GM08714 (cell line): ENCODE data around the gene ANKMY1.

ENCODE experiments used
- H3K4me3 ChIP-seq: fragments of 200-500 bp; sonication (Bioruptor generic); 2 replicates; pipeline ENCODE4 v1.5.1; 2014; ENCODE audit warnings: mild to moderate bottlenecking, low read length, inconsistent platforms
- ZNF274 ChIP-seq: IDR thresholded peaks from 2 replicates; pipeline ENCODE4 v1.6.1; 2012; ENCODE audit warnings: mild to moderate bottlenecking, low read depth, low read length

The ANKMY1 gene

GRCh38 chr2:240572141-240573031 lies 14.6 kb upstream of the ANKMY1 start:
- H3K4me3 ChIP-seq: no peak overlapping the region
- no peak for TF ChIP-seq ZNF274

- H3K4me3 ChIP-seq: no peak overlapping the region
- no peak for TF ChIP-seq ZNF274
Observed at GRCh38 chr2:240571314-240571973, 13.7 kb upstream of the ANKMY1 start.

GRCh38 chr2:240570531-240571313 lies 12.9 kb upstream of the ANKMY1 start:
- no peak for TF ChIP-seq ZNF274
- H3K4me3 ChIP-seq: no peak overlapping the region

- peak overlapping the region; percentile 77; the same call in 1 of the 2 replicates for H3K4me3 ChIP-seq
- TF ChIP-seq ZNF274: no peak
Observed at GRCh38 chr2:240569998-240570530, 12.3 kb upstream of the ANKMY1 start.

- TF ChIP-seq ZNF274: no peak
- H3K4me3 ChIP-seq: peak overlapping the region; percentile 77; the same call in 1 of the 2 replicates
Observed at GRCh38 chr2:240569523-240569997, 11.8 kb upstream of the ANKMY1 start.

- no peak for TF ChIP-seq ZNF274
- H3K4me3 ChIP-seq: peak overlapping the region; percentile 77; the same call in 1 of the 2 replicates
Observed at GRCh38 chr2:240568678-240569522, 11.1 kb upstream of the ANKMY1 start.

- peak within 1 kb of the TSS; percentile 77; the same call in 1 of the 2 replicates for H3K4me3 ChIP-seq
- no peak for TF ChIP-seq ZNF274
Observed at GRCh38 chr2:240567872-240568677, 10.3 kb upstream of the ANKMY1 start, which contains the start of gene RNPEPL1. RNPEPL1 (plus strand) TSS chr2:240568484; CDS start chr2:240568587, 103 bp downstream.

- no peak for TF ChIP-seq ZNF274
Observed at GRCh38 chr2:240567137-240567871, 9.5 kb upstream of the ANKMY1 start.

GRCh38 chr2:240566203-240567136 lies 8.7 kb upstream of the ANKMY1 start:
- no peak for TF ChIP-seq ZNF274
- H3K4me3 ChIP-seq: peak overlapping the region; percentile 62; the same call in 1 of the 2 replicates

More at GRCh38 chr2:240567137-240567871, 9.5 kb upstream of the ANKMY1 start:
- peak overlapping the region; percentile 62; the same call in 1 of the 2 replicates for H3K4me3 ChIP-seq
